GM21786 (cell line): ENCODE data around the gene UGT1A8.
"Not testable (repeated sequence)": the region's sequence is repeated elsewhere in the genome, so short reads cannot be mapped to it uniquely, and the experiment has no call there.

ENCODE experiments used
- ATAC-seq: cut with Tn5 transposase; IDR thresholded peaks from one replicate; pipeline ENCODE4 v1.9.1; 2021; ENCODE audit not compliant: unreplicated experiment

UGT1A8 gene

GRCh38 chr2:233684640-233685039 lies 67.2 kb downstream of the UGT1A8 start:
- no peak for ATAC-seq

- no peak for ATAC-seq
Observed at GRCh38 chr2:233686928-233687327, 69.5 kb downstream of the UGT1A8 start.

- ATAC-seq: no peak
Observed at GRCh38 chr2:233688341-233688740, 70.9 kb downstream of the UGT1A8 start.

GRCh38 chr2:233689031-233689430 lies 71.6 kb downstream of the UGT1A8 start:
- no peak for ATAC-seq

GRCh38 chr2:233689501-233689900 lies 72.1 kb downstream of the UGT1A8 start:
- ATAC-seq: no peak

GRCh38 chr2:233690444-233690843 lies 73.0 kb downstream of the UGT1A8 start:
- ATAC-seq: no peak

GRCh38 chr2:233691443-233692433 lies 74.3 kb downstream of the UGT1A8 start:
- ATAC-seq: no peak

- ATAC-seq: no peak
Observed at GRCh38 chr2:233692648-233693047, 75.2 kb downstream of the UGT1A8 start, which contains the start of gene UGT1A6. TSS of gene UGT1A6 (plus strand) at chr2:233692890. CDS start at chr2:233693005, 115 bp downstream.

- ATAC-seq: no peak
Observed at GRCh38 chr2:233693963-233694362, 76.5 kb downstream of the UGT1A8 start.

GRCh38 chr2:233698740-233699139 lies 81.3 kb downstream of the UGT1A8 start:
- no peak for ATAC-seq

GRCh38 chr2:233699424-233700027 lies 82.1 kb downstream of the UGT1A8 start:
- ATAC-seq: no peak

GRCh38 chr2:233700028-233700635 lies 82.7 kb downstream of the UGT1A8 start:
- ATAC-seq: no peak

- ATAC-seq: not testable (repeated sequence)
Observed at GRCh38 chr2:233700842-233701241, 83.4 kb downstream of the UGT1A8 start.

GRCh38 chr2:233702238-233702637 lies 84.8 kb downstream of the UGT1A8 start:
- ATAC-seq: no peak

- ATAC-seq: no peak
Observed at GRCh38 chr2:233705911-233706506, 88.6 kb downstream of the UGT1A8 start.

- no peak for ATAC-seq
Observed at GRCh38 chr2:233706720-233707119, 89.3 kb downstream of the UGT1A8 start.

GRCh38 chr2:233707940-233708644 lies 90.7 kb downstream of the UGT1A8 start:
- no peak for ATAC-seq

- ATAC-seq: no peak
Observed at GRCh38 chr2:233708942-233709341, 91.5 kb downstream of the UGT1A8 start.

- peak; percentile 74 for ATAC-seq
Observed at GRCh38 chr2:233711312-233712008, 94.0 kb downstream of the UGT1A8 start.
